ENCODE data around the gene QRFP.

Gene QRFP

DNA sequence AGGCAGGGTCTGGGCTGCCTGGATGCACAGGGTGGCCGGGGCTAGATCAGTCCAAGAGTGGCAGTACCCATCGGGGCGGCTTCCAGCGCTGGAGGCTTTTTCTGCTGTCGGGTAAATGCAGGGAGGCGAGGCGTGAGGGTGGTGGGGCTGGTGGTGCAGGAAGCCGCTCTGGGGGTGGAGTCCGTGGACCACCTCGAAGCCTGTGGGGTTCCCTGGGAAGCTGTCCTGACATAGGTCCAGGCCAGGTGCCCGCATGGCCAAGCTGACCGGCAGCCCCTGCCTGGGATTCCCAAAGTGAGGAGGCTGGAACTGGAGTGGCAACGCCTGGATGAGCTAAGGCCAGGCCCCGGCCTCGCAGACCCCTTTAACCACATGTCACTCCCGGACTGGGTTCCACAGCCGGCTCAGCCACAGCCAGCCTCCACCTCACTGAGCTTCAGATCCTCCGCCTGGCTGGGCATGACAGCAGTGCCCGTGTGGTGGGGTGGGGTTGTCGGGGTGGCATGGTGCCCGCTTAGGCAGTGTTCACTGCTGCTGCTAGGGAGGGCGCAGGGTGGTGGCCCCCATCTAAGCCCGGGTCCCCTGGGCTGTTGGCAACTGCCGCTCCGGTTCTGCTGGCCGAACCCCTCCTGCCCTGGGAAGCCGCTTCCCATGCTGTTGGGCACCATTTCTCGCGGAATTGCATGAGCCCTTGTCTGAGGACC is 1.4 kb upstream of the QRFP start:
- no peaks in the 10 kb centered on the region for H3K9me3 ChIP-seq (ENCODE audit: insufficient read depth, low read length)
- H3K9me2 ChIP-seq (replicated peaks; ENCODE audit: insufficient read depth, low read length): no peaks in the 10 kb centered on the region
- H3K27ac ChIP-seq (ENCODE audit: low read depth, low read length): no peak overlapping the region
- no peak overlapping the region for H3K4me2 ChIP-seq (ENCODE audit: low read depth, low read length, poor library complexity, severe bottlenecking)
- no peaks in the 10 kb centered on the region for H3F3A ChIP-seq (ENCODE audit: insufficient read depth)
- H3K79me2 ChIP-seq (ENCODE audit: insufficient read depth, low read length): no peaks in the 10 kb centered on the region
- no peak overlapping the region for H2AFZ ChIP-seq (ENCODE audit: low read depth, low read length, severe bottlenecking)
- H4K20me1 ChIP-seq (ENCODE audit: low read depth, low read length): no peaks in the 10 kb centered on the region
- no peaks in the 10 kb centered on the region for H3K27me3 ChIP-seq (ENCODE audit: low read length)
- no peaks in the 10 kb centered on the region for H3K36me3 ChIP-seq (ENCODE audit: low read length)
- TF ChIP-seq, protein P1, sequence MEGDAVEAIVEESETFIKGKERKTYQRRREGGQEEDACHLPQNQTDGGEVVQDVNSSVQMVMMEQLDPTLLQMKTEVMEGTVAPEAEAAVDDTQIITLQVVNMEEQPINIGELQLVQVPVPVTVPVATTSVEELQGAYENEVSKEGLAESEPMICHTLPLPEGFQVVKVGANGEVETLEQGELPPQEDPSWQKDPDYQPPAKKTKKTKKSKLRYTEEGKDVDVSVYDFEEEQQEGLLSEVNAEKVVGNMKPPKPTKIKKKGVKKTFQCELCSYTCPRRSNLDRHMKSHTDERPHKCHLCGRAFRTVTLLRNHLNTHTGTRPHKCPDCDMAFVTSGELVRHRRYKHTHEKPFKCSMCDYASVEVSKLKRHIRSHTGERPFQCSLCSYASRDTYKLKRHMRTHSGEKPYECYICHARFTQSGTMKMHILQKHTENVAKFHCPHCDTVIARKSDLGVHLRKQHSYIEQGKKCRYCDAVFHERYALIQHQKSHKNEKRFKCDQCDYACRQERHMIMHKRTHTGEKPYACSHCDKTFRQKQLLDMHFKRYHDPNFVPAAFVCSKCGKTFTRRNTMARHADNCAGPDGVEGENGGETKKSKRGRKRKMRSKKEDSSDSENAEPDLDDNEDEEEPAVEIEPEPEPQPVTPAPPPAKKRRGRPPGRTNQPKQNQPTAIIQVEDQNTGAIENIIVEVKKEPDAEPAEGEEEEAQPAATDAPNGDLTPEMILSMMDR (IDR thresholded peaks at IDR 0.05; ENCODE audit: insufficient read depth, low read length, poor library complexity, severe bottlenecking): no peak
- no peak for TF ChIP-seq EZH2phosphoT487 (conservative IDR thresholded peaks at IDR 0.05; ENCODE audit: low read length)
- H3K4me3 ChIP-seq (ENCODE audit: insufficient read depth, low read length, poor library complexity, severe bottlenecking): no peak overlapping the region
- H3K9ac ChIP-seq (ENCODE audit: low read length): no peak overlapping the region

DNA sequence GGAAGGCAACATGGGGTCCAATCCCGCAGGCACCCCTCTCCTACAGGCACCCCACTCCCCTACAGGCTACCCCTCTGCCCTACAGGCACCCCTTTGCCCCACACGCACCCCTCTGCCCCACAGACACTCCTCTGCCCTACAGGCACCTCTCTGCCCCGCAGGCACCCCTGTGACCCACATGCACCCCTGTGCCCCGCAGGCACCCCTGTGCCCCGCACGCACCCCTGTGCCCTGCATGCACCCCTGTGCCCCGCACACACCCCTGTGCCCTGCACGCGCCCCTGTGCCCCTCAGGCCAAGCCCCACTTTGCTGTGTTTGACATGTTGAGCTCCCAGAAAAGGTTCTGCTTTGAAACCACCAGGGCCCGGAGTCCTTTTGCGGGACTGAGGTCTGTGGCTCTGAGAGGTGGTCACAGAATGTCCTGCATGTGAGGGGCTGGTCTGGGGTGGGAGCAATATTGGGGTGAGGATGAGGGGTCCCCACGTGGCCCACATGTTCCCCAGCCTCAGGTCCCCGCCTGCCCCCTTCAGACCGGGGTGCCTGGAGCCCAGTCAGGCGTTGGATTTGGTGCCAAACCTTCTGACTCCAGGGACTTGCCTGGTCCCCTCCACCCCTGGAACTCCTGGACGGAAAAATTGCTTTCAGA is 616 bp upstream of the QRFP start:
- H3K4me2 ChIP-seq (ENCODE audit: low read depth, low read length, poor library complexity, severe bottlenecking): no peak overlapping the region
- no peaks in the 10 kb centered on the region for H3F3A ChIP-seq (ENCODE audit: insufficient read depth)
- no peak overlapping the region for H3K4me3 ChIP-seq (ENCODE audit: insufficient read depth, low read length, poor library complexity, severe bottlenecking)
- no peaks in the 10 kb centered on the region for H4K20me1 ChIP-seq (ENCODE audit: low read depth, low read length)
- H2AFZ ChIP-seq (ENCODE audit: low read depth, low read length, severe bottlenecking): no peak overlapping the region
- H3K9ac ChIP-seq (ENCODE audit: low read length): no peak overlapping the region
- H3K9me3 ChIP-seq (ENCODE audit: insufficient read depth, low read length): no peaks in the 10 kb centered on the region
- no peaks in the 10 kb centered on the region for H3K27me3 ChIP-seq (ENCODE audit: low read length)
- TF ChIP-seq EZH2phosphoT487 (conservative IDR thresholded peaks at IDR 0.05; ENCODE audit: low read length): no peak
- TF ChIP-seq, protein P1 (IDR thresholded peaks at IDR 0.05; ENCODE audit: insufficient read depth, low read length, poor library complexity, severe bottlenecking): no peak
- H3K79me2 ChIP-seq (ENCODE audit: insufficient read depth, low read length): no peaks in the 10 kb centered on the region
- no peaks in the 10 kb centered on the region for H3K36me3 ChIP-seq (ENCODE audit: low read length)
- no peaks in the 10 kb centered on the region for H3K9me2 ChIP-seq (replicated peaks; ENCODE audit: insufficient read depth, low read length)
- H3K27ac ChIP-seq (ENCODE audit: low read depth, low read length): no peak overlapping the region

- Histone ChIP-seq H3K4me2 (ENCODE audit: low read depth, low read length, poor library complexity, severe bottlenecking) (no peak overlapping the region), H3K79me2 (ENCODE audit: insufficient read depth, low read length) (no peaks in the 10 kb centered on the region), H3F3A (ENCODE audit: insufficient read depth) (no peaks in the 10 kb centered on the region), H3K9ac (ENCODE audit: low read length) (no peak overlapping the region), H3K27me3 (ENCODE audit: low read length) (no peaks in the 10 kb centered on the region), H3K9me2 (replicated peaks; ENCODE audit: insufficient read depth, low read length) (no peaks in the 10 kb centered on the region), H3K36me3 (ENCODE audit: low read length) (no peaks in the 10 kb centered on the region), H3K4me3 (ENCODE audit: insufficient read depth, low read length, poor library complexity, severe bottlenecking) (no peak overlapping the region), H3K9me3 (ENCODE audit: insufficient read depth, low read length) (no peaks in the 10 kb centered on the region), H4K20me1 (ENCODE audit: low read depth, low read length) (no peaks in the 10 kb centered on the region), H3K27ac (ENCODE audit: low read depth, low read length) (no peak overlapping the region), H2AFZ (ENCODE audit: low read depth, low read length, severe bottlenecking) (no peak overlapping the region)
- TF ChIP-seq, protein P1 (IDR thresholded peaks at IDR 0.05; ENCODE audit: insufficient read depth, low read length, poor library complexity, severe bottlenecking): no peak
- no peak for TF ChIP-seq EZH2phosphoT487 (conservative IDR thresholded peaks at IDR 0.05; ENCODE audit: low read length)
Observed at GRCh38 chr9:130895481-130896232, 955 bp downstream of the QRFP start.

All from SU-DHL-6 (cell line).